Caki2 (cell line): ENCODE data around the gene SCN2A. TPM values are rescaled to one million over a fixed set of nuclear protein-coding genes. Genes with fewer than 3 reads are reported as not detected.

Source experiments
- DNase-seq: peaks from one replicate; pipeline ENCODE4 v3.0.0-alpha.2; 2015; ENCODE audit warnings: low read depth
- in situ Hi-C: cut with HindIII; loops from 2 replicates; pipeline ENCODE4 v1.10.0; 2016; ENCODE audit warnings: low sequenced_read_pairs, low pct_unique_long_range_greater_than_20kb, mixed read lengths
- total RNA-seq: library from RNA; depleted of rRNA; stranded (reverse); fragments of >200 nt; shearing (Covaris generic); gene quantifications from 2 replicates; pipeline ENCODE4 v1.2.3, GENCODE V29; 2014; ENCODE audit warnings: low replicate concordance; rRNA removed

The SCN2A gene
- total RNA-seq, 1 experiment from 2014 or later = 0.14 TPM

- in situ Hi-C loops = no loop called here
- no peak for DNase-seq
Observed at GRCh38 chr2:165436559-165436958, 197.3 kb downstream of the SCN2A start.

- in situ Hi-C loops = no loop called here
- no peak for DNase-seq
Observed at GRCh38 chr2:165440367-165440766, 201.2 kb downstream of the SCN2A start.

Other genes starting within 250 kb of the SCN2A start
- gene SCN3A, start 35.4 kb upstream of the SCN2A start, total RNA-seq = 0.14 and 0.24 TPM in 2 replicates
- gene CSRNP3, start 230.3 kb downstream of the SCN2A start, total RNA-seq = 0.75 and 2.4 TPM in 2 replicates